GM12874 (cell line): ENCODE results near the gene CLOCK.

Experiments used
- CTCF ChIP-seq: IDR thresholded peaks from 2 replicates; pipeline ENCODE4 v1.5.1; 2011; ENCODE audit warnings: low read depth, mild to moderate bottlenecking, control low read depth, low read length, moderate library complexity; ENCODE audit not compliant: insufficient read depth

CLOCK gene

GRCh38 chr4:55568905-55569504 is 22.3 kb upstream of the CLOCK start:
- no peak for TF ChIP-seq CTCF

- TF ChIP-seq CTCF: no peak
Observed at GRCh38 chr4:55561889-55562288, 15.2 kb upstream of the CLOCK start.

DNA sequence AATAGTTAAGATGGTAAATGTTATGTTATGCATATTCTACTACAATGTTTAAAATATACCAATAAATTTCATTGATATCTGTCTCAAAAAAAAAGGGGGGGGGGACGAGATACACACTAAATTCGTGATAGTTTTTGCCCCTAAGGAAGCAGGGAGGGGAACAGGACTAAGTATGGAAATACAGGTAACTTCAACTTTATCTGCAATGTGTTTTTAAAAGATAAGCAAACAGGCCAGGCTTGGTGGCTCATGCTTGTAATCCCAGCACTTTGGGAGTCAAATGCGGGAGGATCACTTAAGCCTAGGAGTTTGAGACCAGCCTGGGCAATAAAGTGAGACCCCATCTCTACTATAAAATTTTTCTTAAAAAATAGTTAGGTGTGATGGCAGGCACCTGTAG is 13.4 kb upstream of the CLOCK start:
- TF ChIP-seq CTCF: no peak

- no peak for TF ChIP-seq CTCF
Observed at GRCh38 chr4:55554453-55555030, 7.8 kb upstream of the CLOCK start.

- no peak for TF ChIP-seq CTCF
Observed at GRCh38 chr4:55553441-55554201, 6.9 kb upstream of the CLOCK start.

DNA sequence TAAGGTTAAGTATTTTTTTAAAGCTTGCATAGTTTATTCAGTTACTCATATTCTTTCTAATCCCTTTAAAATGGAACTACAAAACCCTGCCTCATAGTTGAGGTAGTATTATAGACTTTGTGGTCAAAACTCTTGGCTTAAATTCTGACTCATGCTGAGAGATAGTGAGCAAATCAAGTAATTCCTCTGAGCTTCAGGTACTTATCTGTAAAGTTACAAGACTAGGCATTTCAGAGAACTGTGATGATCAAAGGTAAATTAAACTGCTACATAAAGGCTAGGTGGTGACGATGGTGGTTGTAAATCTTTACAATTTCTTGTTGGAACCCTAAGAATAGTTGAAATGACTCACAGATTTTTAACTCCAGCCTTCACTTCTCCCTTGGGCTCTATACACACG is 3.2 kb upstream of the CLOCK start:
- no peak for TF ChIP-seq CTCF

DNA sequence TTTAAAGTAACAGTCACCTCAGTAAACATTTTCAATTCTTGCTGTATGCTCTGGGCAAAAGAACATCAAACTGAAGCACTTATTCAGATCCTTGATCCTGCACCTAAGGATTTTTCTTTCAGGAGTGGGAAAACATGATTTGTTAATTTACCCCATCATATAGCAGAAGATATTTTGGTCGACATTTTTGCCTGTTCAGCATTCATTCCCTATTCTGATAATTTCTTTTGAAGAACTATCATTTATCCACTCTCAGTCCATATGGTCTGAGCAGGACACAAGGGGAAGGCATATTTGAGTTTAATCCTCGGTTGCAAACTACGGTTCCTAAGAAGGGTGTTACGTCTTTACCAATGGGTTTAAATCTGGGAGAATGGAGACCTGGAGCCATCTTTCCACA is 1.2 kb upstream of the CLOCK start:
- TF ChIP-seq CTCF: no peak
